Ecto neural progenitor cell (in vitro differentiated cells): ENCODE data around the gene YBX1.
"Not testable (repeated sequence)": the region's sequence is repeated elsewhere in the genome, so short reads cannot be mapped to it uniquely, and the experiment has no call there.

Experiments
- DNase-seq: peaks from one replicate; pipeline ENCODE4 v3.0.0-alpha.2; 2018; ENCODE audit warnings: low spot score

YBX1 gene

DNA sequence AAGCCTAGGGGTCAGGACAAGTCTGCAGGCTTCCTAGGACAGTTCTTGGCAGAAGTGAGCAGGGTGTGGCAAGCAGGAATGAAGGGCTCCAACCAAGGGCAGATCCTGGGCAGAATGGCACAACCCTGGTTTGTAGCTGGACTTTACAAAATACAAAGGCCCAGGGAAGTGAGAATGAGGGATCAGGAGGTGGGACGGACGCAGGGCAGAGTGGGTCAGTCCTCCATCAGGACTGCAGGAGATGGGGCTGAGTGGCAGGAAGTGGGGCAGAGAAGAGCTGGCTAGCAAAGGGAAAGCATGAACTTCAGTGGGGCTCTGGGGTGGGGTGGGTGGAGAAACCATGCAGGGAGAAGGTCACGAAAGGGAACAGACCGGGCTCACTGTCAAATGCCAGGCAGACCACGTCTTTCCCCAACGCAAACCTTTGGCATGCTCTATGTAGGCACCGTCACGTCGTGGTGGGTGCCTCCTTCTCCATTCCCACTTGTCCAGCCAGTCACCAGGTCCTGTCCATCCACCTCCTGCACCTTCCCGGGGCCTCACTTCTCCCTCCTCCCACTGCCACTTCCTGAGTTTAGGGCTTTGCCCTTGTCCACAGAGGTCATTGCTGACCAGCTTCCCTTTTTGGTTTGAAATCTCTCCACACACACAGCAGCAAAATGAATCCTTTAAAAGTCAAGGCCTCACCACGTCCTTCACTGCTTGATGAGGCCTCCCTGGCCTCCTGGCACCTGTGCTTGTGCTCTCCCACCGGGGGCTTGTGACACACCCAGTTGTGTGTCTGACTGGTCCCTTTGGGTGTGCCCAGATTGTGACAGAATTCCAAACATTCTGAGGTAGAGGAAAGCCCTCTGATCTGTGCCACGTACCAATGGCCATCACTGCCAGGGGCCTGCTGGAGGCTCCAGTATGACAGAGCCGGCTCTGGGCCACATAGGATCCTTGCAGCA is 66.5 kb downstream of the YBX1 start:
- DNase-seq, result no peak

DNA sequence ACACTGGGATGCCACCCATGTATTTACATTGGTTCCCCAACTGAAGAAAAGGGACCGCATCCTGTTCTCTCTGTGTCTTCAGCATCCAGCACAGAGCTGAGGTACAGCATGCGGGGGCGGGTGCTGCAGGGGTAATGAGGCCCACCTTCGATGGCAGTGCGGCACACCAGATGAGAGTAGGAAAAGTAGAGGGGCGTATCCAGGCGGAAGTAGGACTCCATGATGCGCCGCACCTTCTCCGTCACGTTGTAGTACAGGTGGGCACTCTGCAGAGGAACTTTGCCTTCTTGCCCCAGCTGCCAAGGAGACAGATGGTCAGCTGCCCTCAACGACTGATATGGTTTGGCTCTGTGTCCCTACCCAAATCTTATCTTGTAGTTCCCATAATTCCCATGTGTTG is 67.8 kb downstream of the YBX1 start:
- DNase-seq, result no peak

DNA sequence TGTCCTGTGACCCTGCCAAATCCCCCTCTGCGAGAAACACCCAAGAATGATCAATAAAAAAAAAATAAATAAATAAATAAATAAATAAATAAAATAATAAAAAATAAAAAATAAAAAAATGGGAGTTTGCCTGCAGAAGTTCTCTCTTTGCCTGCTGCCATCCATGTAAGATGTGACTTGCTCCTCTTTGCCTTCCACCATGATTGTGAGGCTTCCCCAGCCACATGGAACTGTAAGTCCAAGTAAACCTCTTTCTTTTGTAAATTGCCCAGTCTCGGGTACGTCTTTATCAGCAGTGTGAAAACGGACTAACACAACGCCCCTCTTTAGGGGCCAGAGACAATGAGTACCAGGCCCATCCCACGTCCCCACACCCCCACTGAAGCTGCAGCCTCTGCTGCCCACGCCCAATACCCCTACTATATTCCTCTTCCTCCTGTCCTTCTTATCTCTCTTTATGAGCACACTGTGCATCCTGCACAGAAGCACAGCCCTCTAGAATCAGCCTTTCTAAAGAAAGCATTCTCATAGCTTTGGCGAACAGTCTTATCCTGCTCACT is 69.4 kb downstream of the YBX1 start:
- DNase-seq, result not testable (repeated sequence)

DNA sequence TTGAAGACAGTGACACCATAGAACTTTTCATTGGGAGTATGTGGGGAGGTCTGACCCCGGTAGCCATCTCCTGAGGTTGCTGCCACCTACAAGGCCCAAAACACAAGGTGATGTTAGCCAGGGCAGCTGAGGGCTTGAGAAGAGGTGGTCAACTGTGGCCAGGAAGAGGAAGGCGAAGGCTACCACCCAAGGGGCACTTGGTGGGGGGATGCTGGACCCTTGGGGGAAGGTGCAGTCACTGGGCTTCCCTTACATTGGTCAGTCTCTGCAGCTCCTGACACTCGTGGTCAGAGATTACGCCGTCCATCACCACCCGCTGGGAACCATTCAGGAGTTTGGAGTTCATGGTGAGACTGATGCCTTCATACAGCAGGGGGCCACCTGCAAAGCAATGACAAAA is 70.1 kb downstream of the YBX1 start:
- DNase-seq, result no peak

DNA sequence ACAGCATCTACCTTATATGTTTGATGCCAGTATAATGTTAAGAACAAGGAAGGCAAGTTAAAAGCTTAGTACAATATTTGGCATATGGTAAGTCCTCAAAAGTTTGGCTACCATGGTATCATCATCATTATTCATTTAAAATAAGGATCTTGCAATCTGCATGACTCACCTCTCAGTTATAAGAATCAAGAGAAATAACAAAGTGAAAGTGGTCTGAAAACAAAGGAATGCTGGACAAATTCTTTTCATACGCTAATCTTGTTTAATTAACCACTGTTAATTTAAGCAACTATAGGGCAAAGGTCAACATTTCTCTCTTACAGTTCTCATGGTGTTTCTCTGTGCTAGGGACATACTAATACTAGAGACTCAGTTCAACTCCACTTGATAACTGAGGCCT is 70.9 kb downstream of the YBX1 start:
- DNase-seq, result no peak
